ENCODE results near the gene METTL26.

METTL26 gene

GRCh38 chr16:670485-671352, 34.6 kb upstream of the METTL26 start:
- Mint-ChIP-seq H3K9me3 (no peaks in the 10 kb centered on the region), H3K27me3 (ENCODE audit: low read depth) (peaks cover 4% of the 10 kb centered on the region), H3K27ac (no peak overlapping the region), H3K36me3 (ENCODE audit: low read depth) (peaks cover 5% of the 10 kb centered on the region), H3K4me1 (ENCODE audit: low read depth) (peaks cover 1% of the 10 kb centered on the region), H3K4me3 (peak overlapping the region; percentile 48)
- DNase-seq (ENCODE audit: low spot score) = no peak

GRCh38 chr16:669666-670065, 33.6 kb upstream of the METTL26 start:
- H3K4me3 Mint-ChIP-seq = peak overlapping the region; percentile 82
- H3K27ac Mint-ChIP-seq = no peak overlapping the region
- no peaks in the 10 kb centered on the region for H3K27me3 Mint-ChIP-seq (ENCODE audit: low read depth)
- peaks cover 5% of the 10 kb centered on the region for H3K36me3 Mint-ChIP-seq (ENCODE audit: low read depth)
- DNase-seq (ENCODE audit: low spot score) = no peak
- H3K4me1 Mint-ChIP-seq (ENCODE audit: low read depth) = peaks cover 1% of the 10 kb centered on the region
- H3K9me3 Mint-ChIP-seq = no peaks in the 10 kb centered on the region

- Mint-ChIP-seq H3K9me3 (no peaks in the 10 kb centered on the region), H3K27ac (peak overlapping the region; percentile 68), H3K36me3 (ENCODE audit: low read depth) (peaks cover 5% of the 10 kb centered on the region), H3K4me1 (ENCODE audit: low read depth) (peaks cover 1% of the 10 kb centered on the region), H3K27me3 (ENCODE audit: low read depth) (no peaks in the 10 kb centered on the region), H3K4me3 (peak overlapping the region; percentile 82)
- DNase-seq (ENCODE audit: low spot score) = no peak
Measured at GRCh38 chr16:668519-669171, 32.5 kb upstream of the METTL26 start.

- peaks cover 4% of the 10 kb centered on the region for H3K36me3 Mint-ChIP-seq (ENCODE audit: low read depth)
- DNase-seq (ENCODE audit: low spot score) = peak; percentile 97
- peak within 1 kb of the TSS; percentile 82 for H3K4me3 Mint-ChIP-seq
- peak within 1 kb of the TSS; percentile 81 for H3K27ac Mint-ChIP-seq
- peaks cover 1% of the 10 kb centered on the region for H3K4me1 Mint-ChIP-seq (ENCODE audit: low read depth)
- H3K27me3 Mint-ChIP-seq (ENCODE audit: low read depth) = no peaks in the 10 kb centered on the region
- no peaks in the 10 kb centered on the region for H3K9me3 Mint-ChIP-seq
Measured at GRCh38 chr16:667780-668518, 31.8 kb upstream of the METTL26 start, which contains the start of gene RHOT2. RHOT2 (plus strand) TSS chr16:668132; CDS start chr16:668200, 68 bp downstream.

- Mint-ChIP-seq H3K4me1 (ENCODE audit: low read depth) (peaks cover 1% of the 10 kb centered on the region), H3K36me3 (ENCODE audit: low read depth) (peaks cover 2% of the 10 kb centered on the region), H3K27ac (peak overlapping the region; percentile 81), H3K4me3 (peak overlapping the region; percentile 71), H3K27me3 (ENCODE audit: low read depth) (no peaks in the 10 kb centered on the region), H3K9me3 (no peaks in the 10 kb centered on the region)
- DNase-seq (ENCODE audit: low spot score) = no peak
Measured at GRCh38 chr16:667113-667779, 31.1 kb upstream of the METTL26 start.

GRCh38 chr16:666572-666971, 30.5 kb upstream of the METTL26 start:
- H3K27ac Mint-ChIP-seq = no peak overlapping the region
- H3K9me3 Mint-ChIP-seq = no peaks in the 10 kb centered on the region
- no peak for DNase-seq (ENCODE audit: low spot score)
- peaks cover 1% of the 10 kb centered on the region for H3K4me1 Mint-ChIP-seq (ENCODE audit: low read depth)
- H3K4me3 Mint-ChIP-seq = no peak overlapping the region
- no peaks in the 10 kb centered on the region for H3K27me3 Mint-ChIP-seq (ENCODE audit: low read depth)
- H3K36me3 Mint-ChIP-seq (ENCODE audit: low read depth) = peaks cover 2% of the 10 kb centered on the region

GRCh38 chr16:662597-662996, 26.5 kb upstream of the METTL26 start:
- Mint-ChIP-seq H3K4me3 (no peak overlapping the region), H3K27ac (no peak overlapping the region), H3K36me3 (ENCODE audit: low read depth) (no peaks in the 10 kb centered on the region), H3K9me3 (no peaks in the 10 kb centered on the region), H3K4me1 (ENCODE audit: low read depth) (peaks cover 5% of the 10 kb centered on the region), H3K27me3 (ENCODE audit: low read depth) (no peaks in the 10 kb centered on the region)
- no peak for DNase-seq (ENCODE audit: low spot score)

GRCh38 chr16:662095-662494, 26.0 kb upstream of the METTL26 start:
- Mint-ChIP-seq H3K27ac (no peak overlapping the region), H3K4me1 (ENCODE audit: low read depth) (peaks cover 5% of the 10 kb centered on the region), H3K36me3 (ENCODE audit: low read depth) (no peaks in the 10 kb centered on the region), H3K9me3 (no peaks in the 10 kb centered on the region), H3K4me3 (no peak overlapping the region), H3K27me3 (ENCODE audit: low read depth) (no peaks in the 10 kb centered on the region)
- DNase-seq (ENCODE audit: low spot score) = no peak

GRCh38 chr16:661184-661821, 25.2 kb upstream of the METTL26 start:
- no peak overlapping the region for H3K4me3 Mint-ChIP-seq
- H3K27ac Mint-ChIP-seq = peak overlapping the region; percentile 36
- no peaks in the 10 kb centered on the region for H3K27me3 Mint-ChIP-seq (ENCODE audit: low read depth)
- DNase-seq (ENCODE audit: low spot score) = no peak
- H3K9me3 Mint-ChIP-seq = no peaks in the 10 kb centered on the region
- peaks cover 5% of the 10 kb centered on the region for H3K4me1 Mint-ChIP-seq (ENCODE audit: low read depth)
- no peaks in the 10 kb centered on the region for H3K36me3 Mint-ChIP-seq (ENCODE audit: low read depth)

GRCh38 chr16:660459-661183, 24.5 kb upstream of the METTL26 start:
- peak overlapping the region; percentile 36 for H3K27ac Mint-ChIP-seq

GRCh38 chr16:660132-660458, 24.0 kb upstream of the METTL26 start:
- H3K9me3 Mint-ChIP-seq = no peaks in the 10 kb centered on the region
- H3K4me1 Mint-ChIP-seq (ENCODE audit: low read depth) = peaks cover 5% of the 10 kb centered on the region
- no peak overlapping the region for H3K4me3 Mint-ChIP-seq
- no peaks in the 10 kb centered on the region for H3K27me3 Mint-ChIP-seq (ENCODE audit: low read depth)
- H3K36me3 Mint-ChIP-seq (ENCODE audit: low read depth) = no peaks in the 10 kb centered on the region
- DNase-seq (ENCODE audit: low spot score) = no peak
- no peak overlapping the region for H3K27ac Mint-ChIP-seq

More at GRCh38 chr16:660459-661183, 24.5 kb upstream of the METTL26 start:
- H3K9me3 Mint-ChIP-seq = no peaks in the 10 kb centered on the region
- H3K4me3 Mint-ChIP-seq = no peak overlapping the region
- no peaks in the 10 kb centered on the region for H3K27me3 Mint-ChIP-seq (ENCODE audit: low read depth)
- H3K36me3 Mint-ChIP-seq (ENCODE audit: low read depth) = no peaks in the 10 kb centered on the region
- H3K4me1 Mint-ChIP-seq (ENCODE audit: low read depth) = peaks cover 5% of the 10 kb centered on the region
- peak; percentile 68 for DNase-seq (ENCODE audit: low spot score)

- H3K36me3 Mint-ChIP-seq (ENCODE audit: low read depth) = no peaks in the 10 kb centered on the region
- H3K4me3 Mint-ChIP-seq = no peak overlapping the region
- DNase-seq (ENCODE audit: low spot score) = no peak
- no peaks in the 10 kb centered on the region for H3K27me3 Mint-ChIP-seq (ENCODE audit: low read depth)
- H3K9me3 Mint-ChIP-seq = no peaks in the 10 kb centered on the region
- peaks cover 5% of the 10 kb centered on the region for H3K4me1 Mint-ChIP-seq (ENCODE audit: low read depth)
- H3K27ac Mint-ChIP-seq = no peak overlapping the region
Measured at GRCh38 chr16:659618-660017, 23.5 kb upstream of the METTL26 start.

Data from T-helper 2 cell treated with Interferon-gamma antibody and Interleukin-4, amounts not matched to agents 5 μg/mL and 100 μg/mL, for 36 hours (primary cell).